GM21619 (cell line): ENCODE measurements around the gene HECTD4.

Source experiments
- ATAC-seq: cut with Tn5 transposase; IDR thresholded peaks from one replicate; pipeline ENCODE4 v1.9.1; 2021; ENCODE audit not compliant: unreplicated experiment

The HECTD4 gene

DNA sequence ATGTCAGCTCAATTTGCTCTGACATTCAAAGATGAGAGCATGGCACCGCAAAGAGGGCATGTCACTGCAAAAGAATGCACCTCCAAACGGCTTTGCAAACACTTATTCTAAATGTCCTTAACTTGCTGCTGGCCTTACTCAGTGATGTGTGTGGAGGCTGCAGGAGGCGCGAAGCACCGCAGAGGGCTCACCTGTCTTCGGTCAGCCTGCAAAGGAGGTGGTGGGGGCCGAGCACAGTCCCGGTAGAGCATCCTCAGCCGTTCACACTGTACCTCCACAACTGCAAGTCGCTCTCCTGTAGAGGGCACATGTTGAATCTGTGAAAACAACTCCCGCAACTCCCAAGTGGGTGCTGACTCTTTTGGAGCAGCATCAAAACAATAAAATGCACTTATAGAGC lies 163.0 kb downstream of the HECTD4 start:
- no peak for ATAC-seq

DNA sequence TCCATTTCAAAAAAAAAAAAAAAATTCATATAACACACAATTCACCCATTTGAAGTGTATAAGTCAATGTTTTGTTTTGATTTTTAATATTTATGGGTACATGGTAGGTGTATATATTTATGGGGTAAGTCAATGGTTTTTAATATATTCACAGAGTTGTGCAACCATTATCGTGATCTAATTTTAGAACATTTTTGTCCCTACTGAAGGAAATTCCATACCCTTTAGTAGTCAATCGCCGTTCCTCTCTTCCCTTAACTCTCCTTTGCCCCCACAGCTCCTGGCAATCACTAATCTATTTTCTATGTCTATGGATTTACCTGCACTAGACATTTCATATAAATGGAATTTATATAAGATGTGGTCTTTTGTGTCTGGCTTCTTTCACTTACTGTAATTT lies 164.1 kb downstream of the HECTD4 start:
- ATAC-seq: no peak

DNA sequence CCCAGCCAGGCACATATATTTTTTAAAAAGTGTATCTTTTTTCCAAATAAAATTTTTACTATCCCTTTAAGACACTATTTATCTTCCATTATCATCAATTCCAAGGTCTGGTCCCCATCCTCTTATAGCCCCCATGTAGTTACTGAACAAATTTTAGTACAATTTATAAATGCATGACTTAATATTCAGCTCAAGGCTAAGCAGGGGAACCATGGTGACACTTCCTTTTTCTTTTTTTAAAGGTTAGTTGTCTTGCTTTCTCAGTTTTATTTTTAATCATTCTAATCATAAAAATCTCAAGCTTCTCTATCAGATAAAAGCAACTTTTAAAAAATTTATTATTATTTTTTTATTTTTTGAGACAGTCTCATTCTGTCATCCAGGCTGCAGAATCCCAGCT lies 164.6 kb downstream of the HECTD4 start:
- ATAC-seq: no peak

DNA sequence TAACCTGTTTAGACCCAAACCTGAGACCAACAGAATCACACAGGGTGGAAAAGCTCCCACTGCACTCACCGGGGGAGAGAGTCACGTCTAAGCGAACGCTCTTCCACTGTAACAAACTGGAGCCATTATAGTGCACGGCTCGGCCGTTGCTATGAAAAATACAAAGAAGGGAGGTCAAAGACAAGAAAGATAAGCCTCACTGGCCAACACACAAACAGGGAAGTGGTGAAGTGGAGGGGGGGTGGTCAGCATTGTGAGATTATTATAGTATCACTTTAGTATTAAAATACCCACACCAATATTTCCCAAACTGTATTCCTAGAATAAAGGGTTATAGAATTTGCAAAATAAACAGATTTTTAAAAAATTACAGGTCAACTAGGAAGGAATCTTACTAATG lies 166.0 kb downstream of the HECTD4 start:
- ATAC-seq: no peak

DNA sequence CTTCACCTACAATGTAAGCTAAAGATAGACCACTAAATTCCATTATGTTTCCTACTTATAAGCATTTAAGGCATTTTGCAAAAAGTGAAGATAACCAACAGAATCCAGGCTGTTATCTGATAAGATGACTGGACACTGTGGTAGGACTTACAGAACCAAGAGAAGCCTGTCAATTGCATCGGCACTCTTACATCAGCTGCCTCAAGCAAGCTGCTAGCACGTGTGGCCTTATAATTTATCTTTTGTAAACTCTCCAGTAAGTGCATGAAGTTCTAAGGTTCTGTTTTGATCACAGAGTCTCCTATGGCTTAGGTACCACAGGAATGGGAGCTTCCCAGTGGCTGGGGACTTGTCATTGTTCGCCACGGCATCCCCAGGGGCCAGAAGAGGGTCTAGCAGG lies 168.2 kb downstream of the HECTD4 start:
- ATAC-seq: no peak

DNA sequence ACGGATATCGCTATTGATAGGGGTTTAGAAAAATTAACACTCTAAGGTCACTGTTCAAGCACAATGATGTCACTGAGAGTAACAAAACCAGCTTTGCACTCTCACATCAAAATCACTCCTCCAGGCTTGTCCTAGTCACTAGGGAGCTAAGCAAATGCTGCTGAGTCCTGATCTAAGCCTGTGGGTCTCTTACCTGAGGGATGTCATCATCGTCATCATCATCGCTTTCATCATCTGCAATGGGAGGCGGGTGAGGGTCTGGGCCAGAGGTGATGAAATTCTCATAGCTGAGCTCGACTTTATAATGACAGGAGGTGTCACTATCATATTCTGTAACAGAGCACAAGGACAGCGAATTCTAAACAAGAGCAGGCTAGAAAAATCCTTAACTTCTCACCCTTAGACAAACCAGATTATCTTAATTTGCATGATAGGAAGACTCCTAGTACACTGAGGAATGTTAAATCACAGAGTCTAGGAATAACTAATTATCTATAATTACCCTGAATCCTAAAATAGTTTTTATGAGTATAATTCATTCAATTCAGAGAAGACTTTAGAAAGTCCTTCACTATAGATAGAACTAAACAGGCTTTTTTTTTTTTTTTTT lies 173.8 kb downstream of the HECTD4 start:
- no peak for ATAC-seq

DNA sequence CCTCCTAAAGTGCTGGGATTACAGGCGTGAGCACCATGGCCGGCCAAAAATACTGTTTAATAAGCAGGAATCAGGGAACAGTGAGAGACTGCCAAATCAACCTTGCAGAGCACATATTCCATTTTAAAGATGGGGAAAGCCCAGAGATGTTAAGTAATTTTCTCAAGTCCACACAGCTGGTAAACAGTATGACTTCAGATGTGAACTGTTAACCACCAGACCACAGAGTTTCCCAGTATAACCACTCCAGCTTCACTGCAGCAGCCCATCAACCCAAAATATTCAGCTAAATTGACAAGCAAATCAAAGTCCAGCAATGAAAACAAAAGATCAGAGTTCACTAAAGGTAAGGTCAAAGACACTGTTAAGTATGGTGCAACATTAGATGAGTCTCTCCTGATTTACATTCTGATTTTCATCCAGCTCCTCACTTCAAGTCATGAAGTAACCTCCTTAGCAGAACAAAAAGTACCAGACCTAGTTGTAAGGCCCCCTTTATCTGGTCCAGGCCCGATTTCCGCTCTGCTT lies 174.8 kb downstream of the HECTD4 start:
- ATAC-seq: no peak

DNA sequence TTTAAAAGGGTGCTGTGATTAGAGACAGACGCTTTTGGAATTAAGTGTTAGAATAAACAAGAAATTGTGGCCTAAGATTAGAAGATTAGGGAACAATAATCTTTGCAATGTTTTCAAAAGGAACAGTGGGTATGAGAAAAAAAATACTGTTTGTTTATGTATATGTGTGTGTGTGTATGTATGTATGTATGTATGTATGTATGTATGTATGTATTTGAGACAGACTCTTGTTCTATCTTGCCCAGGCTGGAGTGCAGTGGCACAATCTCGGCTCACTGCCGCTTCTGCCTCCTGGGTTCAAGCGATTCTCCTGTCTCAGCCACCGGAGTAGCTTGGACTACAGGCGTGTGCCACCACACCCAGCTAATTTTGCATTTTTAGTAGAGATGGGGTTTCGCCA lies 175.3 kb downstream of the HECTD4 start:
- ATAC-seq: no peak

DNA sequence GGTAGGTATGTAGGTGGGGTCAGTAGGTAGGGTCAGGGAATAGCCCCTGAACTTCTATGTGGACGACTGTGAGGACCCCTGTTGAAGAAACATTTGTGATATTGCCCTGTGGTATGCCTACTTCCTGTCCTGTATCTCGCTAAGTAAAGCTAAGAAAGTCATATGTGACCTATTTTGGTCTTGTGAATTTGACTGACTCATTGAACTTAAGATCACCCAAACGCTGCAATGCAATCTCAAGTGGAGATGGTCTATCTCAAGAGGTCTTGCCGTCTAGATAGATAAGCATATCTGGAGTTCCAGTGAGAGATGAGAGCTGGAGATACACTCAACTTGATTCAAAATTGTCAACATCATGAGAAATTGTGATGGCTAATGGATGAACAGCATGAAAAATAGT lies 183.1 kb downstream of the HECTD4 start:
- ATAC-seq: no peak

DNA sequence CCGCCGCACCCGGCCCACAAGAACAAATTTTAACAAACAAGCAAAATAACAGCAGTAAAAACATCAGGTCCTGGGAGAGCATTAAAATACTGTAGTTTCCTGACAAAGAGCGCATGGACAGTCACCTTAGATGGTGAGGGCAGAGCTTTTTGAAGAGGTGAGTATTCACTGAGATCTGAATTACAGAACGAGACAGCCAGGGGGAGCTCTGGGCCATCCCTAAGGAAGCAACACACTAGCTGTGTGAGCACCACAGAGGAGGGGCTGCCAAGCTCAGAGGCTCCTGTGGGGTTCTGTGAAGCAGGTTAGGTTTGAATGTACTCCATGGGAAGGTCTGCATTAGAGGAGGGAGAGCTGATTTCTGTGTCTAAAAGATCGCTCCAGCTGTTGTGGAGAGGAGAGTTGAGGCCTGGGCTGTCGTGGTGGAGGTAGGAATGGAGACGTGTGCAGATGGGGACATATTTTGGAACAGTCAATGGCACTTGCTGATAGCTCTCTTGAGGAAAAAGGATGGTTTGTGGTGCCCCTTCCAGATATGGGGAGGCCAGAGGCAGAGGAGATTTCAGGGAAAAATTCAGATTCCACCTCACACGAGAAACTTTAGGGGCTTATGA lies 184.0 kb downstream of the HECTD4 start:
- ATAC-seq: no peak

DNA sequence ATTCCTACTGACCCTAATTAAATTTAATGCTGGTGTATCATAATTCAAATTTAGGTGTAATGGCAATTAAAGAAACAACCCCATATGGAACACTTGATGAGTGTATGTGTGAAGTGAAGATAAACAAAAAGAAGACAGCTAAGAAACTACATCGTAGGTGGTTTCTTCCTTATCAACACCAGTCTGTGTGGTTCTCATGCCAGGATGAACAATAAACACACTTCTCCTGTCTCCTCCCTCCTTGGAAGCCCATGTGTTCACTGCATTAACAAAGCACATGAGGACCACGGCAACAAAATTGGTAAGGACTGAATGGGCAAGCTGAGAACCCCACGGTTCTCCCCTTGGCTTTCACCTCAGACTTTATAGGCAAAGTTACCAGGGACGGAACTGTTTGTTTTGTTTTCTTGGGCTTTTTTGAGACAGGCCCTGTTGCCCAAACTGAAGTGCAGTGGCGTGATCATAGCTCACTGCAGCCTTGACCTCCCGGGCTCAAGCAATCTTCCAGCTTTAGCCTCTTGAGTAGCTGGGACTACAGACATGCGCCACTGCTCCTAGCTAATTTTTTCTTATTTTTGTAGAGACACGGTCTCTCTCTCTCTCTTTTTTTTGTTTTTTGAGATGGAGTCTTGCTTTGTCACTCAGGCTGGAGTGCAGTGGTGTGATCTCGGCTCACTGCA lies 185.9 kb downstream of the HECTD4 start:
- no peak for ATAC-seq

DNA sequence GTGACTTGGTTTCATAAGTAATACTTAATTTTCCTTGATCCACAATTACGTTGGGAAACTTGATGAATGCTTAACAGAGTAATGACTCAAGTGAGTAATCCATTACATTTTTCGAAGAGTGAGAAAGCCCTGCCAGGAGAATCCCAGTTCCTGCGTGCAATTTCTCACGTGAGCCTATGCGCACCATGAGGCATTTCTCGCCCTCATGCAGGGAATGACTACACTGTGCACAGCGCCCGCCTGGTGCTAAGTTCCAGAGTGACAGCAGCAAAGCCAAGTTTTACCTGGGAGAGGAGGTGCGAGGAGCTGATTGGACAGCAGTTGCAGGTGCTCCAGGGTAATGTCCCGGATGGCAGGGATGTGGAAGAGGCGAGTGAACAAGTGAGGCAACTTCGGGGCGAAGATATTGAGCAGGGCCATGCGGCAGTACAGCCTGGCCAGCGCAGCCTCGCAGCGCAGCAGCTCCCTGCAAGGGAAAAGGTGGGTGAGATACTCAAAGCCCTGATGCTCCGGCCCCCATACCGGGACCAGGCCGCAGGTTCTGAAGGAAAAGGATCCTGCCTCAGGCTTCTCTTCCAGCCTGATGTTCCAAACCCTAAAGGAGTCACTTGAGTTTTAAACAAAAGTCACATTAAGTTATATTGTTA lies 187.5 kb downstream of the HECTD4 start:
- no peak for ATAC-seq

DNA sequence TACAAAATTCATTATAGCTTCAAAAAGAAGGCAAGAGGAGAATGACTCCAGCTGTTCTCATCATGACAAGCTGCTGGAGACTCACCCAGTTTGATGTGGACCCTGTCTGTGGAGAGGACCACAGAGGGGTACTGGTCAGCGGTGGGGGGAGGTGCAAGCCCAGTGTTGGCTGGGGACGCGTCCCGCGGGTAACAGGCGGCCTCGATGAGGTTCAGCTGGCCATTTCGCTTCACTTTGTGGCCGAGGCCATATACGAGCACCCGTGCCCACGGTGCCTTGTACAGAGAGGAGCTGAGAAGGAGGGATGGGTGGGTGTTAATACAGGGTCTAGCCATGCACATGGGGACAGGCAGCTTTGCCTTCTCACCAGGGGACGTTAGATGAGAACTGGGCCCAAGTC lies 189.8 kb downstream of the HECTD4 start:
- no peak for ATAC-seq

DNA sequence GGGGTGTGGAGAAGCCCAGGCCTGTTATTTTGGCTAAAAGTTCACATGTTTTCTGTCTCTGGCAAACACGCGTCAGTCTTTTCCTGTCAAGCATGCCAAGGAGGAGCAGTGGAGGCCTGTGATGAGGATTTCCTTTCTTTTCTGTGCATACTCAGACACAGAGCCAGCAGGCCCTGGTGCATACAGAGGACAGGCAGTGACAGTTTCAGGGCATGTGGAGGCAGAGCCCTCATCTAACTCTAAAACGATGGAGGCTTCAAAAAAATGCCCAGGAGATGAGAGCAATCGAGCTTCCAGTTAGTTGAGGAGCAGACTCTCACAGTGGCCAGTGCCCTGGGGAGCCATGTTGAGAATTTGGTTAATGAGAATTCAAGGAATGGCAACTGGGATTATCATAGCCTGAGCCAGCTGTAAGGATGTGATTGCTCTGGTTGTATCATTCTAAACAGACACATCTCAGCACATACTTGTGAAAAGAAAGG lies 190.3 kb downstream of the HECTD4 start:
- no peak for ATAC-seq

DNA sequence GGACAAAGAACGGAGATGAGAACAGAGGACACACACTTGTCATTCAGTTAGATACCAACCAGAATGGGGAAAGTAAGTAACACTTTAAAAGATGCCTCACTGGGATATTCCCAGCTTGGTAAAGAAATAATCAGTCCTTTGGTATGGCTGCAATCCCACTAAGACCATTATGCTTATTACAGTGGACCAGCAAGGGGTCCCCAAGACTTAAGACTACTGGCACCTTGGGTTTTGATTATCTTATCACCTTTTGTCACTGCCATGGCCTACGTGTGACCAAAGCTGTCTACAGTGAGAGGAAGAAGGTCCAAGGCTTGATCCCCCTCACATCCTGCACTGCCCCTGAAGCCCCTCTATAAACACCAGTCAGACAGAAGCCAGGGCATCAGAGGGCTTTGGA lies 191.0 kb downstream of the HECTD4 start:
- ATAC-seq: no peak

DNA sequence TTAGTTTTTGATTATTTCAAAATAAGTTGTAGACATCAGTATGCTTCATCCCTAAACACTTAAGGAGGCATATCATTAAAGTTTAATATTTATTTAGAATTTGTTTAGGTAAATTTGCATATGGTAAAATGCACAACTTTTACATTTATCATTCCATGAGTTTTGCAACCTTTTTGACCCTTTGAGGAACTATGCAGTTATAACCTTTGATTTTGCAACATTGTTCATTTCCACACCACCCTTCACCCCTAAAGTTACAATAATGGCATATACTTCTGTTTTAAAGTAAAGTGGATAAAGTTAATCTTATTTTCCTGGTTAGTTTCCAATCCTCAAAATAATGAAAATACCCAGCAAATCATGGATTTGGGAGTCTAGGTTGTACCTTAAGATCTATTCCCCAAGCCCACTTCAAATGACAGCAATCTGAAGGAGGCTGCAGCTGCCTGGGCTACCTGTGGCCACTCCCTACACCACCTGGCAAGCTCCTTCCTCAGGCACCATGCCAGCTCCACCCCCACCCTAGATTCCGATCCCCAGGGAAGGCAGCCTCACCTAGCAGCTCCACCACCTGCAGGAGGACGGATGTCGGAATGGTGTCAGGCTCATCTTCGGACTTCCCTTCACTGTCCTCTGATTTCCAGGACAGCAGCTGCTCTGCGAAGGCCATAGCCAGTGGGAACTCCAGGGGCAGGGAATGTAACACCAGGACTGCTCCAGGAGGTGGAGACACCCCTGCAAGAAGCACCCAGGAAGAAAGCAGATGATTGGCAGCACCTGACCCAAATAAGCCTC lies 191.8 kb downstream of the HECTD4 start:
- no peak for ATAC-seq

DNA sequence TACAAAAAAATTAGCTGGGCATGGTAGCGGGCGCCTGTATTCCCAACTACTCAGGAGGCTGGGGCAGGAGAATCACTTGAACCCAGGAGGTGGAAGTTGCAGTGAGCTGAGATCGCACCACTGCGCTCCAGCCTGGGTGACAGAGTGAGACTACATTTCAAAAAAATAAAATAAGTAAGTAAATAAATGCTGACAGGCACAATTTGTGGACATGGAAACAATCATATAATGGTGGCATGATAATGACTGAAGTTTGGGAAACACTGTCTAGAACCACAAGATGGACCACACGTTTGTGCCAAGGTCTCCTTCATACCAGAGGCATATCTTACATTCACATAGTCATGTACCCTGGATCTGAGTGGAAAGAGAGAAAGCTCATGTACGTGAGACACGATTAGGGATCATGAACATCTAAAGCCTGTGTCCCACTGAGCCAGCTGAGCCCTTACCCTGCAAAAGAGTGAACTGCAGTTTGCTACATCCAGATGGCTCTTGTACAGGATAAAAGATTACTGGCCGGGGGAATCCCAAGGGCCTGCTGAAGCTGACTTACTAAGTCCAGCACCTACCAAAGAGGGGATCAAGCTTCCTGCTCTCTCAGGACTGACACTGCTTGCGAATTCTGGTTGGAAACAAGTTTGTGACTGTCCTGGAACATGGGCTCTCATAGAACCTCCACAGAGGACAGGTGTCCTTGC lies 194.0 kb downstream of the HECTD4 start:
- no peak for ATAC-seq

DNA sequence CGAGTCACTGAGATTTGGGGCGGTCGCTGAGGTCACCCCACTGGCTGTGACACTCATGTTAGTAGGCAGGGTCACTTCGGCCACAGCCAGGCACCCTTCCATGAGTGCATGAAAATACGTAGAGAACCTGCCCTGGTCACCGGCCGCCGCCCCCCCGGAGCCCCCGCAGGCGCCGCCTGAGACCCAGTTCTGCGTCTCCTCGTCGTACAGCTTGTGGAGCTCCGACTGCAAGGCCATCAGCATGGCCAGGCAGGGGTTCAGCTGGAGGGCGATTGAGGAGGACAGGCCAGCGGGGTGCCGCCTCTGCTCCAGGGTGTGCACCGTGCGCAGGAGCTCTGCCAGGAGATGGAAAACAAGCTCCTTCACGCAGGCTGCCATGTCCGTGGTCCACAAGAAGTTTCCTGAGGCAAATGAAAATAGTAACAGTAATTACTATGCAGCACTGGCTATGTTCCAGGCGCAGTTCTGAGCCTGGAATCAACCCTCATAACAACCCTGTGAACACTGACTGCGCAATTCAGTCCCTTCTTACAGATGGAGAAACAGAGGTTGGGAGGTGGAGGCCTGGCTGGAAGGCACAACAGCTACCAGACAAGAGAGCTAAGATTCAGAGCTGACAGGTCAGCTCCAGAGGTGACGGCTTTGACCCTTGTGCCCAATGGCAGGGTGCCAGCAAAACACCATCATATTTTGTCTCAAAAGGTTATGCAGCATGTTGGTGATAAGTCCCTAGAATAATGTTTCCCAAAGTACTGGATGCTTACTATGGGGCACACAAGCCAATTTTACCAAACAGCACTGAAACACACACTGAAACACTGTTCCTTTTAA lies 196.9 kb downstream of the HECTD4 start:
- no peak for ATAC-seq

DNA sequence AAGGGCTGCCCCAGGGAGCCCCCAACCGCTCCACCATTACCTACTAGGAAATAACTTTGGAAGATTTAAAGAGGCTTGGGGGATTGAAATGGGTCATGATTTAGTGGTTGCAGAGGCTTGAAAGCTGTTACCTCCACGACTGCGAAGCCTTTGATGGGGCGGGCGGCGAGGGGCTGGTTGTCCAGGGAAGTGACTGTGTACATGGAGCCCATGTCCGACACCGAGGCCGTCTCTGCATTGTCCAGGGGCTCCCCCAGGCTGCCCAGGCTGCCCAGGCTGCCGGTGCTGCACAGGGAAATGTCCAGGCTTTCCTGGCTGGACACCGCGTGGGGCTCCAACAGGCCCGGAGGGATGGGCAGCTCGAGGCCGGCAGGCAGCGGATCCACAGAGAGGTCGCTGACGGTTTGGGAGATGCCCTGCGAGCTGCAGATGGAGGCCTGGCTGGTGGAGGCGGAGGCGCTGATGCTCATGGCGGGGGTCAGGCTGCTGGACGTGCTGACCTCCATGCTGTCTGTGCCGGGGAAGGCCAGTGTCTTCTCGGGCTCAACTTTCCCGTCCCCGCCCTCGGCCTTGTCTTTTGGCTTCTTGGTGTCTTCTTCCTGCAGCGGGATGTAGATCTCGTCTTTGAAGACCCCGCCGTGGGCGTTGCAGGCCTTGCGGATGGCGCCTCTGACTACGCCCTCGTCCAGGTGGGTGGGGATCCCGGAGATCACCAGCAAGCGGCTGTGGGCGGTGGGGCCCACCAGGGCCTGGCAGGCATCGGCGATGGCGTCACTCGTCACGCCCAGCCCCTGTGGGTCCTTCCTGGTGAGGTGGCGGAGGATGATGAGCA lies 198.0 kb downstream of the HECTD4 start:
- no peak for ATAC-seq
